ENCODE measurements around the gene CHCHD3. TPM values are rescaled to one million over a fixed set of nuclear protein-coding genes. Genes with fewer than 3 reads are reported as not detected.
"Not testable (repeated sequence)": the region's sequence is repeated elsewhere in the genome, so short reads cannot be mapped to it uniquely, and the experiment has no call there.

Gene CHCHD3
- total RNA-seq, 1 donor from 2014 or later = 50.6 TPM

GRCh38 chr7:132932296-132933071, 149.4 kb downstream of the CHCHD3 start:
- no peak for TF ChIP-seq CTCF (IDR thresholded peaks at IDR 0.05)
- TF ChIP-seq POLR2A (IDR thresholded peaks at IDR 0.05) = no peak
- TF ChIP-seq POLR2AphosphoS5 (IDR thresholded peaks at IDR 0.05; ENCODE audit: insufficient read depth in 1 of 2, low read depth in 1 of 2) = no peak
- no peak overlapping the region for H3K4me3 ChIP-seq
- no peaks in the 10 kb centered on the region for H3K4me1 ChIP-seq
- intact Hi-C loops (cut with DNase I) = no loop called here
- H3K27me3 ChIP-seq = no peaks in the 10 kb centered on the region
- no peaks in the 10 kb centered on the region for H3K36me3 ChIP-seq
- no peak for DNase-seq (ENCODE audit: extremely low spot score in 2 of 2)
- no peaks in the 10 kb centered on the region for H3K9me3 ChIP-seq
- H3K27ac ChIP-seq = no peak overlapping the region

GRCh38 chr7:132930881-132931280, 151.0 kb downstream of the CHCHD3 start:
- intact Hi-C loops (cut with DNase I) = no loop called here
- H3K4me3 ChIP-seq = no peak overlapping the region
- TF ChIP-seq CTCF (IDR thresholded peaks at IDR 0.05) (no peak), POLR2A (IDR thresholded peaks at IDR 0.05) (no peak), POLR2AphosphoS5 (IDR thresholded peaks at IDR 0.05; ENCODE audit: insufficient read depth in 1 of 2, low read depth in 1 of 2) (no peak)

GRCh38 chr7:132929944-132930343, 151.9 kb downstream of the CHCHD3 start:
- intact Hi-C loops (cut with DNase I); H3K36me3 ChIP-seq; DNase-seq (ENCODE audit: extremely low spot score in 2 of 2): not testable (repeated sequence)

More at GRCh38 chr7:132930881-132931280, 151.0 kb downstream of the CHCHD3 start:
- Histone ChIP-seq H3K27me3 (no peaks in the 10 kb centered on the region), H3K27ac (no peak overlapping the region), H3K4me1 (no peaks in the 10 kb centered on the region), H3K36me3 (no peaks in the 10 kb centered on the region), H3K9me3 (no peaks in the 10 kb centered on the region)
- no peak for DNase-seq (ENCODE audit: extremely low spot score in 2 of 2)

GRCh38 chr7:132919771-132920170, 162.1 kb downstream of the CHCHD3 start:
- Histone ChIP-seq H3K36me3 (no peaks in the 10 kb centered on the region), H3K9me3 (no peaks in the 10 kb centered on the region), H3K4me1 (no peaks in the 10 kb centered on the region), H3K27ac (no peak overlapping the region), H3K4me3 (no peak overlapping the region), H3K27me3 (no peaks in the 10 kb centered on the region)
- TF ChIP-seq POLR2A (IDR thresholded peaks at IDR 0.05) (no peak), CTCF (IDR thresholded peaks at IDR 0.05) (no peak), POLR2AphosphoS5 (IDR thresholded peaks at IDR 0.05; ENCODE audit: insufficient read depth in 1 of 2, low read depth in 1 of 2) (no peak)
- DNase-seq (ENCODE audit: extremely low spot score in 2 of 2) = no peak
- intact Hi-C loops (cut with DNase I) = no loop called here

More at GRCh38 chr7:132929944-132930343, 151.9 kb downstream of the CHCHD3 start:
- not testable (repeated sequence) for H3K9me3 ChIP-seq, H3K4me1 ChIP-seq, H3K27ac ChIP-seq, H3K4me3 ChIP-seq, H3K27me3 ChIP-seq

GRCh38 chr7:132915647-132916046, 166.2 kb downstream of the CHCHD3 start:
- TF ChIP-seq POLR2A (IDR thresholded peaks at IDR 0.05) (no peak), POLR2AphosphoS5 (IDR thresholded peaks at IDR 0.05; ENCODE audit: insufficient read depth in 1 of 2, low read depth in 1 of 2) (no peak), CTCF (IDR thresholded peaks at IDR 0.05) (no peak)
- intact Hi-C loops (cut with DNase I) = no loop called here
- no peaks in the 10 kb centered on the region for H3K27me3 ChIP-seq

More at GRCh38 chr7:132915647-132916046, 166.2 kb downstream of the CHCHD3 start:
- DNase-seq (ENCODE audit: extremely low spot score in 2 of 2) = no peak
- Histone ChIP-seq H3K4me3 (no peak overlapping the region), H3K27ac (no peak overlapping the region), H3K36me3 (no peaks in the 10 kb centered on the region), H3K9me3 (no peaks in the 10 kb centered on the region), H3K4me1 (no peaks in the 10 kb centered on the region)

Data from vagina (tissue), 2 donors.